ENCODE results near the gene FAM72B.
"Not testable (repeated sequence)": the region's sequence is repeated elsewhere in the genome, so short reads cannot be mapped to it uniquely, and the experiment has no call there.

The FAM72B gene

GRCh38 chr1:121208375-121208774 is 24.2 kb upstream of the FAM72B start:
- ATAC-seq (replicated peaks); H3K4me3 Mint-ChIP-seq; H3K27ac Mint-ChIP-seq; H3K9me3 Mint-ChIP-seq; H3K4me1 Mint-ChIP-seq; H3K27me3 Mint-ChIP-seq; H3K36me3 Mint-ChIP-seq; DNase-seq: not testable (repeated sequence)

GRCh38 chr1:121207328-121207727 is 23.2 kb upstream of the FAM72B start:
- H3K27ac Mint-ChIP-seq; H3K9me3 Mint-ChIP-seq; H3K27me3 Mint-ChIP-seq; ATAC-seq (replicated peaks); DNase-seq; H3K4me3 Mint-ChIP-seq; H3K36me3 Mint-ChIP-seq; H3K4me1 Mint-ChIP-seq: not testable (repeated sequence)

- not testable (repeated sequence) for H3K9me3 Mint-ChIP-seq; H3K27ac Mint-ChIP-seq; ATAC-seq (replicated peaks)
Measured at GRCh38 chr1:121205786-121206711, 21.9 kb upstream of the FAM72B start.

DNA sequence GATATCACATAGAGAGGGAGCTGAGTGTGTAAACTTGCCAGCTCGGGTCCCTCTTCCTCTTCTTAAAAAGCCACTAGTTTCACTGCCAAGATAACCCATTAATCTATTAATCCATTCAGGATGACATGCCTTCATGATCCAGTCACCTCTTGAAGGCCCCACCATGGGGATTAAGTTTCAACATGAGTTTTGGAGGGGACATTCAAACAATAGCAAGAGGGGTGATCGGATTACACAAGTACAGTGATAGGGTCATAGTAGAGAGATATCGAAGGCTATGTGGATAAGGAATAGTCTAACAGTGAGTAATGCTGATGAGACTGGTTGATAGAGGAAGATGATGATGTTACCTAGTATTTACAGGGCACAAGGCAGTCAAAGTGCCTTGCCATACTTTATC is 18.8 kb upstream of the FAM72B start:
- not testable (repeated sequence) for H3K27me3 Mint-ChIP-seq; H3K9me3 Mint-ChIP-seq; H3K4me3 Mint-ChIP-seq; H3K36me3 Mint-ChIP-seq; DNase-seq; ATAC-seq (replicated peaks); H3K4me1 Mint-ChIP-seq; H3K27ac Mint-ChIP-seq

More at GRCh38 chr1:121205786-121206711, 21.9 kb upstream of the FAM72B start:
- not testable (repeated sequence) for H3K4me1 Mint-ChIP-seq, DNase-seq, H3K27me3 Mint-ChIP-seq, H3K4me3 Mint-ChIP-seq, H3K36me3 Mint-ChIP-seq

DNA sequence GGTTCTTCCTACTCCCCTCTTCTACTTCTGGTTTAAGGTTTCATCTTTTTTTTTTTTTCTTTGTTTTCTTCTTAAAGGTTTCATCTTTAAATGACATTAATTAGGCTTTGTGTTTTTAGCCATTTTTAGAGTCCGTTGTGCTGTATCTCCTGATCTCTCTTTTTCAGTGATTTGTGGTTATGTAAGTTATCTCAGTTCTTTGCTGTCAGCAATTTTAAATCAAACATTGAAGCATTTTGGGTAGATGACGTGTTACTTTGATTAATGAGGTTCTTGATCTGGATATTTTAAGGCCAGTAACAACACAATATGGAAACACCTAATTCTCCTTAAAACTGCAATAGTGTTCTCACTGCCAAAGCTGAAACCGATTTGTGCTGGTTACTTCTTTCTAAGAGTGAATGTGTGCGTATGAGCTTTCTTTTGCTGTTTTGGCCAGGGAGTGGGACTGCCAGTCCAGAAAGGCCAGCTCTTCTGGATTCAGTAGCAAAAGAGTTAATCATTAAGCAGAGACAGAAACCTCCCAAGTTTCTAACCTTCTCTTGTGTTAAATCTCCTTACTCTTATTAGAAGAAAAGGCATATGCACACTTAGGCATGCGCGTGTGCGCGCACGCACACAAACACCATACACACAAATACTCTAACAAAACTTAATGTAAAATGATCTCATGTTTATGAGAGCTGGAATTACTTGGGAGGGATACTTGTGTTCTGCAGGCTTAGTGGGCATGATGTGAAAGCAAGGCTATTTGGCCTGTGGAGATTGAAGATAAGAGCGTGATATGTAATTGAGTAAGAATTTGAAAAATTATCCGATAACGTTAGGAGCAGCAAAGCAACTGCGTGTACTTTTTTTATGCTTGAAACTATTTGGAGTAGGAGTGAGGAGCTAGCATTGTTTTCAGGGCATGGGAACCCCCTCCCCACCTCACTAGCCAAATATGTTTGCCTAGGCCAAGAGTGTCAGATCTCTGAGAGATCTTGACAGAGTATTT is 17.1 kb upstream of the FAM72B start:
- not testable (repeated sequence) for H3K36me3 Mint-ChIP-seq; H3K4me3 Mint-ChIP-seq; H3K4me1 Mint-ChIP-seq; H3K9me3 Mint-ChIP-seq; H3K27me3 Mint-ChIP-seq; ATAC-seq (replicated peaks); H3K27ac Mint-ChIP-seq; DNase-seq

DNA sequence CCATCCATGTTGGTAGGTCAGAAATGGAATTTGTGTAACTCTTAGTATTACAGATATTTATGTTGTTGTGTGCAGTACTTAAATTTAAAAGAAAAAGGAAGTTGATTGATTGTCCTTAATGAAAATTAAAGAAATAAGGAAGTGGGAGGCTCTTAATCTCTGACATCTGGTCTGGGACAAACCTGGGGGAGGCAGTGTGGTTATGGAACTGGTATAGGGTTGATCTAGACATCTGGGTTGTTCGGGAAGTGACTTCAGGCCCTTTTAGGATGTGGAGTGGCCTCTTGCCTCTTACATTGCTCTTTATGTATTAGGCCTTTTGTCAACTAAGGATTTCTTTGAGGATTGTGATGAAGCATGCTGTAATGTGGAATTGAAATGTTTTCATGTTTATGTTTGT is 16.1 kb upstream of the FAM72B start:
- H3K27me3 Mint-ChIP-seq, H3K36me3 Mint-ChIP-seq, H3K4me3 Mint-ChIP-seq, H3K9me3 Mint-ChIP-seq, H3K27ac Mint-ChIP-seq, H3K4me1 Mint-ChIP-seq, DNase-seq: not testable (repeated sequence)
- ATAC-seq (replicated peaks), result peak; percentile 50 to 53

DNA sequence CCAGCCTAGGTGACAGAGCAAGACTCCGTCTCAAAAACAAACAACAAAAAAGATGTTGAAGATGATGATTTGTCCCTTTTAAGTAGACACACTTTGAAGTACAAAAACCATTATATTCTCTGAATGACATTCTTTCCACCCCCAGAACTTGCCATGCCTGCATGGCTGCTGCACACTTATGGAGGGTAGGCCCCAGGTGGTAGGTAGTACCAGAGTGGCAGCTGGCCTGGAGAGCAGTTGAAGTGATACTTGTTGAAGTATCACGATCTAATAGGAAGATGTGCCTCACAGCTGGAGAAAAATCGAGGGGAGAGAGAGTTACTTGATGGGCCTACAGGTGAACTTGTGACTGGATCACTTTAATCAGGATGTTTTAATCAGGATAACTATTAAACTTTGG is 15.6 kb upstream of the FAM72B start:
- not testable (repeated sequence) for H3K36me3 Mint-ChIP-seq, H3K27me3 Mint-ChIP-seq, H3K4me1 Mint-ChIP-seq, H3K4me3 Mint-ChIP-seq, H3K27ac Mint-ChIP-seq, H3K9me3 Mint-ChIP-seq, DNase-seq
- ATAC-seq (replicated peaks), result peak; percentile 57 to 67

DNA sequence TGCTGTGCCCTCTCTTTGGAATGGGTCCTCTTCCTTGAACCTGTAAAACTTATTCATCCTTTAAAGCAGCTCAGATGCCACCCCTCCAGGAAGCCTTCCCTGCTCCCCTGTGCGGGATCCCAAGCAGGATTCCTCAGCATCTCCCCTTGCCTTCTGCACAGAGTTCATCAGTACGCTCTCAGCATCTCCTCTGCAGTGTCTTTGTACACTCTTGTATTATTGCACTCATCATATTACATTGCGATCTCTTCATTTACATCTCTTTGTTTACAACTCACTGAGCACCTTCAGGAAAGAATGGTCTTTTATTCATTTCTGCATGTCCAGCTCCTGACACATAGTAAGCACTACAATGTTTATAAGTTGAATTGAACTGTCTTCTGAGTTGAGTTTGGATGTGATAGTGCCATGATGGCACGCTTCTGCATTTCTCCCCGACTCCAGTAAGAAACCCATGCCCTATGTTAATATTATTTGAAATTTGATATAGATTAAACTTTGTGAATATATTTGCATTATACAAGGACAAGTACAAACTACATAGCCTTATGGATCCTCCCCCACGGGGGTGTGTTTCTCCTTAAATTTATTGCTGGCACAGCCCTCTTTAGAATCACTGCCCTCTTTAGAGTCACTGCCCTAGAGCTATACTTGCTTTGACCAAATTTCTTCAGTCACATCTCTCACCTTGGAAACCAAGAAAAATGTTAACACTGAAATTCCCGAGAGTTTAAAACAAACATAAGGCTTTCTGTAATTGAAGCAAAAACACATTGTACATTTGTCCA is 13.1 kb upstream of the FAM72B start:
- H3K9me3 Mint-ChIP-seq; DNase-seq; ATAC-seq (replicated peaks); H3K27ac Mint-ChIP-seq; H3K4me1 Mint-ChIP-seq; H3K27me3 Mint-ChIP-seq; H3K4me3 Mint-ChIP-seq; H3K36me3 Mint-ChIP-seq: not testable (repeated sequence)

GRCh38 chr1:121192512-121192911 is 8.4 kb upstream of the FAM72B start:
- H3K9me3 Mint-ChIP-seq; ATAC-seq (replicated peaks); H3K27me3 Mint-ChIP-seq; H3K27ac Mint-ChIP-seq; DNase-seq; H3K36me3 Mint-ChIP-seq; H3K4me3 Mint-ChIP-seq; H3K4me1 Mint-ChIP-seq: not testable (repeated sequence)

DNA sequence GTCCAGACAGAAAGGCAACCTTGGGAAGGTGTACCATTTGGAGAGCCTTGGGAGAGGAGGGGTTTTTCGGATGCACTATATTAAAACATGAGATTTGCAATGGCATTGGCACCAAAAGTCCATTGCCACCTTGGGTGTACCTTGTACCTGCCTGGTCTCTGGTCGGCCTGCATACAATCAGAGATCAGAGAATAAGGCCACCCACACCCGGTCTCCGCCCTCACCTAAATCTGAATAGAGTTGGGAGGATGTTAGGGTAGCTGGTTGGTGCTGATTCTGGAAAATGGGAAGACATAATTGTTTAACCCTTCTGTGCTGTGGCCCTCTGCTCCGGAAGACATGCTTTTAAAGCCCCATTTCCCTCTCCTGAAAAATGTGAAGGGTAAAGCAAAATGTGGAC is 3.8 kb upstream of the FAM72B start:
- H3K27me3 Mint-ChIP-seq; H3K36me3 Mint-ChIP-seq; H3K27ac Mint-ChIP-seq; ATAC-seq (replicated peaks); H3K4me1 Mint-ChIP-seq; DNase-seq; H3K4me3 Mint-ChIP-seq; H3K9me3 Mint-ChIP-seq: not testable (repeated sequence)

DNA sequence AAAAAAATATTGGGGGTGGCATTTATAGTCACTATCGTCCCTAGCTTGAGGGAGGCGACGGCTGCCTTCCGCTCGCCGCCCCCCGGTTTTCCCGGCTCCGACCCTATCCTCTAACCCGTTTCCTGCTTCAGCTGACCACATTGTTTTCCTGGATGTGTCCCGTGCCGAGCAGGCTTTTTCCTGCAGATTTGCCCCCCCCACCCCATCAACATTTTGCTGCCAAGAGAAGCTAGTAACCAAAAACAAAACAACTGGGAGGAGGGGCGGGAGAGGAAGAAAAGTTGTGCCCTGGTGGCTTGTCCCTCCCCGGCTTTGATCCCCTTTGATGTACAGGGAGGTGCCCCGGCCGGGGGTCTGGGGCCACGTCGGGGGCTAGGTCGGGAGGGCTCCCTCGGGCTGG is 2.1 kb upstream of the FAM72B start:
- not testable (repeated sequence) for H3K27me3 Mint-ChIP-seq; H3K36me3 Mint-ChIP-seq; ATAC-seq (replicated peaks); H3K4me1 Mint-ChIP-seq; H3K9me3 Mint-ChIP-seq; DNase-seq
- H3K4me3 Mint-ChIP-seq, result peak overlapping the region in 1 of 2 donors; percentile 87
- peak overlapping the region; percentile 47 for H3K27ac Mint-ChIP-seq

DNA sequence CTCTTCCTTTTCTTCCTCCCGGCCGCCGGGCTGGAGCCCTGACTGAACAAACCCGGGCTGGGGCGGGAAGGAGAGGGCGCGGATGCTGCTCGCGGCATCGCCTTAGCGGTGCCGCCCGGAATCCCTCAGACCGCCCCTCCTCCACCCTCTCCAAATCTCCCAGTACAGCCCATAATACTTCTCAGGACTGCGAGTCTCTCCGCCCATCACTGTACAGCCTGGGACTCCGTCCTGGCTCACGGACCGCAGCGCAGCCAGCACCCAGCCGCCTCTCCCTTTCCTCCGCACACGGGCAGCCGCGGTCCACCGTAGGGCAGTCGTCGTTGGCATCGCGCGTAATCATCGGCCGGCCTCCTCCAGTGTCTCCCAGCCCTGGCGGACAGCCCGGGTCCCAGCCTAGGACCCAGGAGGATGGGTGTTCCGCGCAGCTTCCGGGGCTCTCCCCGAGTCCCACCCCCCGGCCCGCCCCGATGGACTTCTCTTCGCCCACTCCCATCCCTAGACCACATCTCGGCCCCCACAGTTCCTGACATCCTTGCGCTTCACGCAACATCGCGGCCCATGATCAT is 1.1 kb upstream of the FAM72B start:
- H3K27me3 Mint-ChIP-seq, H3K4me1 Mint-ChIP-seq, H3K27ac Mint-ChIP-seq, DNase-seq, H3K36me3 Mint-ChIP-seq, H3K9me3 Mint-ChIP-seq: not testable (repeated sequence)
- ATAC-seq (replicated peaks), result peak; percentile 6 to 12
- H3K4me3 Mint-ChIP-seq, result peak overlapping the region; percentile 92 to 93

GRCh38 chr1:121183867-121184266 is 273 bp downstream of the FAM72B start:
- not testable (repeated sequence) for H3K36me3 Mint-ChIP-seq; H3K9me3 Mint-ChIP-seq; H3K27ac Mint-ChIP-seq; H3K27me3 Mint-ChIP-seq; H3K4me1 Mint-ChIP-seq; ATAC-seq (replicated peaks)
- DNase-seq, result peak; percentile 1
- peak overlapping the region; percentile 57 to 64 for H3K4me3 Mint-ChIP-seq

- ATAC-seq (replicated peaks); DNase-seq; H3K4me3 Mint-ChIP-seq; H3K27ac Mint-ChIP-seq; H3K27me3 Mint-ChIP-seq; H3K9me3 Mint-ChIP-seq; H3K36me3 Mint-ChIP-seq; H3K4me1 Mint-ChIP-seq: not testable (repeated sequence)
Measured at GRCh38 chr1:121178197-121178596, 5.9 kb downstream of the FAM72B start.
